ENCODE data around the gene TRIM65.

The TRIM65 gene

DNA sequence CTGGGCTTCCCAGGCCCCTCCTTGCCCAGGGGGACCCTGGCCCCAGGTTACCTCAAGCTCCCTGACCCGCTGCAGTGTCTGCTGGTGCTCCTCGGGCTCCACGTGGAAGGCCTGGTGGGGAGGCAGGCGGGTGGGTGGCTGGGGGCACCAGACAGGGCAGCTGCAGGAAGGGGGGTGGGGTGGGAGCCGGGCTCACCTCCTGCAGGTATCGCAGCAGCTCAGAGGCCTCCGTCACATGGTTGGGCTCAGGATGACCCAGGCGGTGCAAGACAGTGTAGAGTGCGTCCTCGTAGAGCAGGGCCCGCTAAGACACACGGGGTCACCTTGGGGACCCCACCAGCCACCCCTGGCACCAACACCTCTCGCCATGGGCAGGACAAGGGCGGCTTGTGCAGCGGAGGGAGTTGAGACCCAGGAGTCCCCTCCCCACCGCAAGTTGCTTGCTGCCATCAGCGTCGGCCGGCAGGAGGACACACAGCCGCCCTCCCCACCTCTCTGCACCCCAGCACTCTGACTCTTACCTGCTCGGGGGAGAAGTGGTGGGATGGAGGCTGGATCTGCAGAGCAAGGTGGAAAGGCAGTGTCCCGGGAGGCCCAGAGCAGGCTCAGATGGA is 53.7 kb downstream of the TRIM65 start:
- Histone ChIP-seq H4K20me1 (ENCODE audit: insufficient read depth, low read length) (no peaks in the 10 kb centered on the region), H2AFZ (ENCODE audit: low read depth, low read length) (peak overlapping the region; percentile 66; the same call in 1 of the 2 replicates), H3K4me3 (ENCODE audit: low read length) (peak overlapping the region; percentile 84), H3K9me3 (ENCODE audit: insufficient read depth, low read length) (no peaks in the 10 kb centered on the region), H3K27me3 (ENCODE audit: low read depth, low read length) (no peaks in the 10 kb centered on the region), H3K79me2 (ENCODE audit: low read length) (no peaks in the 10 kb centered on the region), H3K36me3 (replicated peaks; ENCODE audit: low read depth, low read length) (peaks cover 18% of the 10 kb centered on the region), H3K9ac (ENCODE audit: low read length) (peak overlapping the region; percentile 84), H3K27ac (ENCODE audit: low read length) (no peak overlapping the region; the same call in 1 of the 2 replicates), H3K4me2 (ENCODE audit: low read length) (peak overlapping the region; percentile 94), H3K4me1 (ENCODE audit: low read length) (peaks cover 20% of the 10 kb centered on the region)
- TF ChIP-seq, protein P1, sequence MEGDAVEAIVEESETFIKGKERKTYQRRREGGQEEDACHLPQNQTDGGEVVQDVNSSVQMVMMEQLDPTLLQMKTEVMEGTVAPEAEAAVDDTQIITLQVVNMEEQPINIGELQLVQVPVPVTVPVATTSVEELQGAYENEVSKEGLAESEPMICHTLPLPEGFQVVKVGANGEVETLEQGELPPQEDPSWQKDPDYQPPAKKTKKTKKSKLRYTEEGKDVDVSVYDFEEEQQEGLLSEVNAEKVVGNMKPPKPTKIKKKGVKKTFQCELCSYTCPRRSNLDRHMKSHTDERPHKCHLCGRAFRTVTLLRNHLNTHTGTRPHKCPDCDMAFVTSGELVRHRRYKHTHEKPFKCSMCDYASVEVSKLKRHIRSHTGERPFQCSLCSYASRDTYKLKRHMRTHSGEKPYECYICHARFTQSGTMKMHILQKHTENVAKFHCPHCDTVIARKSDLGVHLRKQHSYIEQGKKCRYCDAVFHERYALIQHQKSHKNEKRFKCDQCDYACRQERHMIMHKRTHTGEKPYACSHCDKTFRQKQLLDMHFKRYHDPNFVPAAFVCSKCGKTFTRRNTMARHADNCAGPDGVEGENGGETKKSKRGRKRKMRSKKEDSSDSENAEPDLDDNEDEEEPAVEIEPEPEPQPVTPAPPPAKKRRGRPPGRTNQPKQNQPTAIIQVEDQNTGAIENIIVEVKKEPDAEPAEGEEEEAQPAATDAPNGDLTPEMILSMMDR (IDR thresholded peaks at IDR 0.05; ENCODE audit: low read depth, low read length) = no peak
- TF ChIP-seq EZH2phosphoT487 (IDR thresholded peaks at IDR 0.05; ENCODE audit: low read depth) = no peak

DNA sequence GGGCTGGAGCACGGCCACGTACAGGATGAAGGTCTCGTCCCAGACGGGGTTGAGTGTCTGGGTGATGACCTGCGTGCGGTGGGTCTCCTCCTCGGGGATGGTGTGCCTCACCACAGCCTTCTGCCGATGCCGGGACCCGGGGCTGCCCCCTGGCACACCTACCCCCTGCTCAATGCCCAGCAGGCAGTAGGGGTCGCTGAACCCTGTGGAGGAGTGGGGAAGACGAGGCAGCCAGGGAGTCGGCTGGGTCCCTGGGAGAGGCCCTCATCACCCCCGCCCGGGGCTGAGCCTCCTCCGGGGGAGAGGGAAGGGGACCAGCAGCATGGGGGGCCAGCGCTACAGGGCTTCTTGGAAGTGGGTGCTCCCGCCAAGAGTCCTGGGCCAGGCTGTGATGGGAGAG is 54.3 kb downstream of the TRIM65 start:
- no peak for TF ChIP-seq EZH2phosphoT487 (IDR thresholded peaks at IDR 0.05; ENCODE audit: low read depth)
- TF ChIP-seq, protein P1 (IDR thresholded peaks at IDR 0.05; ENCODE audit: low read depth, low read length) = no peak
- H4K20me1 ChIP-seq (ENCODE audit: insufficient read depth, low read length) = no peaks in the 10 kb centered on the region
- no peak overlapping the region for H2AFZ ChIP-seq (ENCODE audit: low read depth, low read length)
- H3K79me2 ChIP-seq (ENCODE audit: low read length) = no peaks in the 10 kb centered on the region
- H3K4me2 ChIP-seq (ENCODE audit: low read length) = no peak overlapping the region
- no peaks in the 10 kb centered on the region for H3K27me3 ChIP-seq (ENCODE audit: low read depth, low read length)
- H3K4me1 ChIP-seq (ENCODE audit: low read length) = peaks cover 20% of the 10 kb centered on the region
- H3K9ac ChIP-seq (ENCODE audit: low read length) = no peak overlapping the region
- peaks cover 12% of the 10 kb centered on the region for H3K36me3 ChIP-seq (replicated peaks; ENCODE audit: low read depth, low read length)
- H3K4me3 ChIP-seq (ENCODE audit: low read length) = no peak overlapping the region
- no peak overlapping the region for H3K27ac ChIP-seq (ENCODE audit: low read length)
- no peaks in the 10 kb centered on the region for H3K9me3 ChIP-seq (ENCODE audit: insufficient read depth, low read length)

DNA sequence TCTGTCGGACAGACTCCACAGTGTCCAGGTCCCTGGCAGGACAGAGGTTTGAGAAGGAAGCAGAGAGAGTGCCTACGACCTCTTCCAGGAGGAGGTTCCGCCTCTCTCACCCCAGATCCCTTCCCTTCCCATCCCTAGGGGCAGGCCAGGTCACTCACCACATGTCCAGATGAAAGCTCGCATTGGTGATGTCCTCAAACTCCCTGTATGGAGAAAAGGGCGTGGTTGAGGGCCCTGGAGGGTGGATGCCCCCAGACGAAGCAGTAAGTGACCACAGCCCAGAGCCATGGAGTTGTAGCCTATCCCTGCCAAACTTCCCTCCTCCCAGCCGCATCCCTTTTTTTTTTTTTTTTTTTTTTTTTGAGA is 56.0 kb downstream of the TRIM65 start:
- no peaks in the 10 kb centered on the region for H3K27me3 ChIP-seq (ENCODE audit: low read depth, low read length)
- H3K9me3 ChIP-seq (ENCODE audit: insufficient read depth, low read length) = no peaks in the 10 kb centered on the region
- H3K4me2 ChIP-seq (ENCODE audit: low read length) = no peak overlapping the region
- H3K36me3 ChIP-seq (replicated peaks; ENCODE audit: low read depth, low read length) = no peaks in the 10 kb centered on the region
- H4K20me1 ChIP-seq (ENCODE audit: insufficient read depth, low read length) = no peaks in the 10 kb centered on the region
- no peak overlapping the region for H3K27ac ChIP-seq (ENCODE audit: low read length)
- H2AFZ ChIP-seq (ENCODE audit: low read depth, low read length) = no peak overlapping the region
- no peak overlapping the region for H3K9ac ChIP-seq (ENCODE audit: low read length)
- no peak for TF ChIP-seq EZH2phosphoT487 (IDR thresholded peaks at IDR 0.05; ENCODE audit: low read depth)
- TF ChIP-seq, protein P1 (IDR thresholded peaks at IDR 0.05; ENCODE audit: low read depth, low read length) = no peak
- peaks cover 20% of the 10 kb centered on the region for H3K4me1 ChIP-seq (ENCODE audit: low read length)
- no peaks in the 10 kb centered on the region for H3K79me2 ChIP-seq (ENCODE audit: low read length)
- H3K4me3 ChIP-seq (ENCODE audit: low read length) = no peak overlapping the region

DNA sequence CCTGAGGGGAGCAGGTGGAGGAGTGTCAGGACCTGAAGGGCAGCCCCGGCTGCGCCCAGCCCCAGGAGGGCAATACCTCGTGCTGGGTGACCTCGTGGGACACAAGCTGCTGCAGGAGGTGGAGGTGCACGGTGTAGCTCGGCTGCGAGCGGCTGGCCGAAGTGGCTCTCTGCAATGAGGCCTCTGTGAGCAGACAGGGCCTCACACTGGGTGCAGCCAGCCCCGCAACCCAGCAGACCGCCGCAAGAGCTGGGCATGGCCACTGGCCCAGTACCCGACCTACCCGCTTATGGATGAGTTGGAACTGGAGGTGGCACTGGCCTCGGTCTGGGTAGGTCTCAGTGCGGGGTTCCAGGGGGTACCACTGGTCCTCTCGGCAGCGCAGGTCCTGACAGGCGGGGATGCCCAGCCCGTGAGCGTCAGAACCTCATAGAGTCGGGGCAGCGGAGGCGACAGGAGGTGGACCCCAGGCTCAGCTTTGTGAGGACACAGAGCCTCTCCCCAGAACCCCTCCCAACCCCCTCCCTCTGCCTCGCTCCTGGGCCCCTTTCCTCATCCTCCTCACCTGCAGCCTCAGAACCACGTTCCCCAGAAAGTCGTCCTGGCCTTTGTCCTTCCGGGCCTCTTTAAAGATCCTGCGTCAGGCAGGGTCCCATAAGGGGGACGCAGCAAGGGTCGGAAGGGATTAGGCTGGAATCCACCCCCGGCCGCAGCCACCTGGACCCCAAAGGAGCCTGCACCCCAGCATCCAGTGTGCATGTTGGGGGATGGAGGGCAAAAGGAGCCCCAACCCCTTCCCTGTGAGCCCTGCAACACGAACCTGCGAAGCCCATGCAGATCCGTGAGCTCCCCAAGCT is 56.6 kb downstream of the TRIM65 start:
- no peak overlapping the region for H2AFZ ChIP-seq (ENCODE audit: low read depth, low read length)
- no peak overlapping the region for H3K4me2 ChIP-seq (ENCODE audit: low read length)
- no peak overlapping the region for H3K27ac ChIP-seq (ENCODE audit: low read length)
- H3K4me3 ChIP-seq (ENCODE audit: low read length) = no peak overlapping the region
- H3K79me2 ChIP-seq (ENCODE audit: low read length) = no peaks in the 10 kb centered on the region
- no peak overlapping the region for H3K9ac ChIP-seq (ENCODE audit: low read length)
- no peaks in the 10 kb centered on the region for H4K20me1 ChIP-seq (ENCODE audit: insufficient read depth, low read length)
- no peaks in the 10 kb centered on the region for H3K9me3 ChIP-seq (ENCODE audit: insufficient read depth, low read length)
- no peaks in the 10 kb centered on the region for H3K36me3 ChIP-seq (replicated peaks; ENCODE audit: low read depth, low read length)
- no peaks in the 10 kb centered on the region for H3K27me3 ChIP-seq (ENCODE audit: low read depth, low read length)
- H3K4me1 ChIP-seq (ENCODE audit: low read length) = peaks cover 16% of the 10 kb centered on the region
- no peak for TF ChIP-seq EZH2phosphoT487 (IDR thresholded peaks at IDR 0.05; ENCODE audit: low read depth)
- TF ChIP-seq, protein P1 (IDR thresholded peaks at IDR 0.05; ENCODE audit: low read depth, low read length) = no peak

Measured in OCI-LY3 (cell line).